ENCODE measurements around the gene CA5A.
A peak's percentile ranks its signal among the peaks of the same experiment; 100 is the strongest.
"Not testable (repeated sequence)": the region's sequence is repeated elsewhere in the genome, so short reads cannot be mapped to it uniquely, and the experiment has no call there.

The CA5A gene

GRCh38 chr16:87870418-87871291 lies 65.7 kb downstream of the CA5A start:
- DNase-seq (ENCODE audit: low read depth in 4 of 4, low spot score in 1 of 4): not testable (repeated sequence)

- not testable (repeated sequence) for DNase-seq (ENCODE audit: low read depth in 4 of 4, low spot score in 1 of 4)
Observed at GRCh38 chr16:87869879-87870417, 66.4 kb downstream of the CA5A start.

GRCh38 chr16:87869061-87869878 lies 67.1 kb downstream of the CA5A start, which contains the start of gene SLC7A5:
Gene SLC7A5 (minus strand): TSS chr16:87869507. CDS start chr16:87869422, 85 bp downstream.
- peak; percentile 83 to 92 (median 86) for DNase-seq (ENCODE audit: low read depth in 4 of 4, low spot score in 1 of 4)

- peak in 2 of 4 experiments; percentile 41 to 57 for DNase-seq (ENCODE audit: low read depth in 4 of 4, low spot score in 1 of 4)
Observed at GRCh38 chr16:87868254-87869029, 67.9 kb downstream of the CA5A start.

GRCh38 chr16:87865902-87866555 lies 70.3 kb downstream of the CA5A start:
- peak in 1 of 4 experiments; percentile 52 for DNase-seq (ENCODE audit: low read depth in 4 of 4, low spot score in 1 of 4)

- no peak for DNase-seq (ENCODE audit: low read depth in 4 of 4, low spot score in 1 of 4)
Observed at GRCh38 chr16:87864331-87864989, 71.9 kb downstream of the CA5A start.

- not testable (repeated sequence) for DNase-seq (ENCODE audit: low read depth in 4 of 4, low spot score in 1 of 4)
Observed at GRCh38 chr16:87863327-87863635, 73.0 kb downstream of the CA5A start.

GRCh38 chr16:87862597-87863326 lies 73.6 kb downstream of the CA5A start:
- DNase-seq (ENCODE audit: low read depth in 4 of 4, low spot score in 1 of 4): not testable (repeated sequence)

- not testable (repeated sequence) for DNase-seq (ENCODE audit: low read depth in 4 of 4, low spot score in 1 of 4)
Observed at GRCh38 chr16:87861300-87862099, 74.8 kb downstream of the CA5A start.

GRCh38 chr16:87860553-87861299 lies 75.6 kb downstream of the CA5A start:
- DNase-seq (ENCODE audit: low read depth in 4 of 4, low spot score in 1 of 4): no peak

- DNase-seq (ENCODE audit: low read depth in 4 of 4, low spot score in 1 of 4): not testable (repeated sequence)
Observed at GRCh38 chr16:87858151-87858993, 78.0 kb downstream of the CA5A start.

GRCh38 chr16:87856791-87857228 lies 79.5 kb downstream of the CA5A start:
- DNase-seq (ENCODE audit: low read depth in 4 of 4, low spot score in 1 of 4): no peak

GRCh38 chr16:87855852-87856715 lies 80.2 kb downstream of the CA5A start:
- no peak for DNase-seq (ENCODE audit: low read depth in 4 of 4, low spot score in 1 of 4)

GRCh38 chr16:87854907-87855683 lies 81.2 kb downstream of the CA5A start:
- no peak for DNase-seq (ENCODE audit: low read depth in 4 of 4, low spot score in 1 of 4)
